GM19452 (cell line): ENCODE measurements around the gene ITGAL.
"Not testable (repeated sequence)": the region's sequence is repeated elsewhere in the genome, so short reads cannot be mapped to it uniquely, and the experiment has no call there.

ENCODE experiments used
- ATAC-seq: cut with Tn5 transposase; IDR thresholded peaks from one replicate; pipeline ENCODE4 v1.9.1; 2021; ENCODE audit not compliant: unreplicated experiment

ITGAL gene

DNA sequence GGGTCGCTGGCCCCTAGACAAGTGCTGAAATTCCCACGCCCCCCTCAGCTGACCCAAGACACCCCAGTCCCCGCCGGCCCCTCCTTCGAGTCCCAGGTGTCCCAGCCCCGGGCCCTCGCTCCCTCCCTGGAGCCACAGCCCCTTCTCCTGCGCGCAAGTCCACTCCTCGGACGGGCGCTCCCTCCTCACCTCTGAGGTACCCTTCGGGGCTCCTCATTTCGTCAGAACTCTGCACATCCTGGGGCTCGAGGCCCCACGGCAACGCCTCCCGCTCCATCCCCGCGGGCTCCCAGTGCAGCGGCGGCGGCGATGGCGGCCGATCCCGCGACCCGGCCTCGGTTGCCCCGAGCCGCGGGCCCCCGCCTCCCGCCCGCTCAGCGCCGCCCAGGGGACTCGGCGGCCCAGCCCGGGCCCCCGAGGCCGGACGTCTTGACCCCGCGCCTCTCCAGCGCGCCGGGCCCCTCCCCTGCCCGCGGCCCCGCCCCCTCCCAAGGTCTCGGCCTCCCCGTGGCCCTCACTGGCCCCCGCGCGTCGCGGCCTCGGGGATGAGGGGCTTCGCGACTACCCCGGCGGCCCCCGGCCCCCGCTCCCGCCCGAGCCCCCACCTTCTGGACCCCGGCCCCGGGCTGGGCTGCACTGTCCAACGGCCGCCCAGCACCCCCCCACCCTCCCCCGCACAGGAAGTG is 53.7 kb downstream of the ITGAL start, which contains the start of gene ZNF768:
ZNF768 (minus strand) TSS at position 430 of the 686 bp plus-strand sequence; CDS start at position 277, 153 bp downstream.
- peak; percentile 35 for ATAC-seq

DNA sequence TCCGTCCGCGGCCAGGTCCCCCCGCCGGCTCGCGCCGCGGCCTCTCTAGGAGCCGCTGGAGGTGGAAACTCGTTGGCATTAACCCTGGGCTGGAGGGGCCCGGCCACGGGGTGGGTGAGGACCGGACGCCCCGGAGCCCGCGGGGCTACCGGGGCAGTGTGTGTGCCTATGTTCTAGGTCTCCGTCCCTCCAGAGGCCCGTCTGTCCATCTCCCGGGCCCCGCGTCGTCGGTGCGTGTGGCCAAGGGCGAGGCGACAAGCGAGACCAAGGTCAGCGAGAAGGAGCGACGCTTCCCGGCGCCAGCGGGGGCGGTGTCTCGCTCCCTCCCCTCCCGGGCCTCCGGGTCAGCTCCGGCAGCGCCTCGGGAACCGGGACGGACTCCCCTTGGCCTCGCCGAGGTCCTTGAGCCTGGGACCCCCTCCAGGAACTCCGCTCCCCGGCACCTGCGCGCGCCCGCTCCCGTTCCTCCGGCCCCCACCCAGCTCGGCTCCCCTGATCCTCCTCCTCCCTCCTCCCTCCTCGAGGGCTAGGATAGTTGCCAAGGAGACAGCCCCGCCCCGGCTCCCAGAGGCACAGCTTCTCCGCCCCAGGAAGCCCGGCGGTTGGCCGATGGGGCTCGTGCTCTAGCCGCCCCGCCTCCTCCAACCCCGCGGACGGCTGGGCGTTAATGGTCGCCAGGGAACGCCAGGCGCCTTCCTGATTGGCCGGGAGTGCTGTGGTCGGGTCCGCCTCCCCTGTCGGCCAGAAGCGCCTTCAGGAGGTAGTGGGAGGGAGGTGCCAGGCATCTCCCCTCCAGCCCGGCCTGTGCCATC is 54.5 kb downstream of the ITGAL start:
- ATAC-seq: peak; percentile 76

DNA sequence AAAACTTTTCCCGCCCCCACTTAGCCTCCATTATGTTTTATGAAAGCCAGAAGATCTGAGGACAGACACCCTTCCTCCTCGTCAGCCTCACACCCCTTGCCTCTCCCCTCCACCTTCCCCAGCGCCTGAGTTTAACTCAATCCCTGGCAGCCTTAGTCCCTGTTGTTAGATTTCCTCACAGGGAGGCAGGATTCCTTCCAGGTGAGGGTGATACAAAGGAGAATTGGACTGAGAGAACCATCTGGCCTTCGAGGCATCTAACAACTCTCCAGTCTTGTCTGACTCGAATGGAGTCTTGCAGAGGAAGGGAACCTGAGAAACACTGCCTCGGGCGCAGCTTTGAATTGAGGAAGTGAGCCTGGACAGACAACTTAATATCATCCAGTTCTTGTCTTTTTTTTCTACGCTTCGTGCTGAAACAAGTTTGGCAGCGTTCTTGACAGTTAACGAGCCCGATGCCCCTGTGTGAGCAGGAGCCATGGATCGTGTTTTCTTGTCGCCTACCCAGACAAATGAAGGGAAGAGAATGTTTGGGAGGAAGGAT is 55.2 kb downstream of the ITGAL start:
- ATAC-seq: no peak

- no peak for ATAC-seq
Measured at GRCh38 chr16:30528799-30529457, 56.4 kb downstream of the ITGAL start.

GRCh38 chr16:30530163-30531037 is 57.9 kb downstream of the ITGAL start:
- no peak for ATAC-seq

- no peak for ATAC-seq
Measured at GRCh38 chr16:30532285-30533145, 60.0 kb downstream of the ITGAL start.

GRCh38 chr16:30533146-30533522 is 60.6 kb downstream of the ITGAL start:
- no peak for ATAC-seq

GRCh38 chr16:30533748-30534367 is 61.3 kb downstream of the ITGAL start:
- ATAC-seq: peak; percentile 14

DNA sequence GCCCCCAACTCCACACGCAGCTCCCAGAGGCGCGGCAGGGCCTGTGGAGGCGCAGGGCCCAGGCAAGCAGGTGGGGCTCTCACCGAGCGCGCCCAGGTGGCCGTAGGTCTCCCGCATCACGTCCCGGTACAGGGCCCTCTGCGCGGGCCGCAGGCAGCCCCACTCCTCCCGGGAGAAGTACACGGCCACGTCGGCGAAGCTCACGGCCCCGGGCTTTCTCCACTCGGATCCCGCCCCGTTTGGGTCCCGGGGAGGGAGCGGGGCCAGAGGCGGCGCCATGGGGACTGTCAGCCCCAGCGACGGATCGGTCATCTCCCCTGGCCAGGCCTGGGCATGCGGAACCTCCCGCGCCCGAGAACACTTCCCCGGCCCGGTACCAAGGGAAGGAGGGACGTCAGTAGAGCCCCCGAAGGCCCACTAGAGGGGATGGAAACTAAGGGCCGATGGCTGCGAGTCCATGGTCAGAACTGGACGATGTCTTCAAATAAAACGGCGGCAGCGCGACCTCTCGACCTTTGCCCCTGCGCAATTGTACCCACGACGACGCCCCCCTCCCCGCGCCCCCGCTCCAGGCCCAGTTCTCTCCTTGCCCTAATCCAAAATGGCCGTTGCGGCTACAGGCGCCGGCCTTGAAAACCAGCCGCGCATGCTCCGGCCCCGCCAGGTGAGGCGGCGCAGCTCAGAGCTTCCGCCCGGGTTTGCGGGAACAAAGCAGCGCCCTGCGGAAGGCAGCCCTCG is 62.0 kb downstream of the ITGAL start, which contains the start of gene ZNF747:
ZNF747 (minus strand) TSS at position 491 of the 738 bp plus-strand sequence; CDS start at position 312, 179 bp downstream.
- peak; percentile 50 for ATAC-seq

GRCh38 chr16:30535106-30535776 is 62.7 kb downstream of the ITGAL start:
- ATAC-seq: peak; percentile 1

- no peak for ATAC-seq
Measured at GRCh38 chr16:30535777-30536190, 63.2 kb downstream of the ITGAL start.

- ATAC-seq: not testable (repeated sequence)
Measured at GRCh38 chr16:30536391-30537024, 64.0 kb downstream of the ITGAL start.

DNA sequence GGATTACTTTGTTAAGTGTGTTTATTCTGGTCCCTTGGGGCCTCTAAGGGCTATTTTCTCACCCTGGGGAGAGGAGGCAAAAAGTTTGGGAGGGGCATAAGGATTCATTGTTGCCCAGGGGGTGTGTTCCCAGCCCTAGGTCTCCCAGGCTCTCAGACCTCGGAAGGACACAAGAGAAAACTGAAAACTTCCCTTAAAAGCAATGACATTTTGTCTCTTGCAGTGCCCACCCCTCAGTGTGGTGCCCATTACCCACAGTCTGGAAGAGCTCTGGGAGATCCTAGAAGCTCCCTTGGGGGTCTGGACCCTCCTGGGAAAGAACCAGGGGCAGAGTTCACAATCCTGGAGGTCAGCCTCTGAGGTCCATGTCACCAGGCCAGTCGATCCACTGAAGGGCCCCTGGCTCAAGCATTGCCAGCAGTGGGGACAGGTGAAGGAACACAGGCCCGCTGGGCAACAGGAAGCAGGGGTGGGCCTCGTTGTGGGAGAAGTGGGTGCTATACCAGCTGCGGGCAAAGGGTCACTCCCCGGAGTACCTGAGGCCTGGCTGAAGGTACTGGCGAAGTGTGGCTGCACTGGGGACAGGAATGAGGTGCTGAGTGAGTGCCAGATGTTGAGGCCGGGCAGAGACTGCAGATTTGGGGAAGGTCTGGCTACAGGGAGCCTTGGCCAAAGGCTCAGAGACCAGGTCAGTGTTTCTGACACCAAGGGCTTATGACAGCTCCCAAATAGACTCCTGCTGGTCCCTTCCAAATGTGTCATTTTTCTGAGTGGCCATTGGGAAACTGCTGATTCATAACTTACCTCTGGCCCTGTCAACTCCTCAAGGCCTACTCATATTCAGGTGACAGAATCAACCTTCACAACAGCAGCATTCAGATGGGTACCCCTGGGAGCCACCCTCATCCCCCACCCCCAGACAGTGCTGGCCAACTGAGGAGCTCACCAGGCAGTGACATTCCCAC is 66.7 kb downstream of the ITGAL start:
- ATAC-seq: no peak

GRCh38 chr16:30539986-30540526 is 67.5 kb downstream of the ITGAL start:
- ATAC-seq: not testable (repeated sequence)

DNA sequence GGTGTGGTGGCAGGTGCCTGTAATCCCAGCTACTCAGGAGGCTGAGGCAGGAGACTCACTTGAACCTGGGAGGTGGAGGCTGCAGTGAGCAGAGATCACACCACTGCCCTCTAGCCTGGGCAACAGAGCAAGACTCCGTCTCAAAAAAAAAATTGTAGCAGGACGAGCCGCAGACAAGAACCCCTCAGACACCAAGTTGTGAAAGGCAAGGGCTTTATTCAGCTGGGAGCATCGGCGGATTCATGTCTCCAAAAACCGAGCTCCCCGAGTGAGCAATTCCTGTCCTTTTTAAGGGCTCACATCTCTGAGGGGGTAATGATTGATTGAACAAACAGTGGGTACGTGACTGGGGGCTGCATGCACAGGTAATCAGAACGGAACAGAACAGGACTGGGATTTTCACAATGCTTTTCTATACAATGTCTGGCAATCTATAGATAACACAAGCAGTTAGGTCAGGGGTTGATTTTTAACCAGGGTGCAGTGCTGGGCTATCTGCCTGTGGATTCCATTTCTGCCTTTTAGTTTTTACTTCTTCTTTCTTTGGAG is 68.4 kb downstream of the ITGAL start:
- not testable (repeated sequence) for ATAC-seq
